H54 (cell line): ENCODE results near the gene CTPS2.
"Not testable (repeated sequence)": the region's sequence is repeated elsewhere in the genome, so short reads cannot be mapped to it uniquely, and the experiment has no call there.

Experiments
- DNase-seq: peaks from one replicate; pipeline ENCODE4 v3.0.0; 2011; ENCODE audit warnings: low spot score, mixed read lengths; ENCODE audit not compliant: insufficient read length
- FAIRE-seq: peaks from 3 replicates; lab custom pipeline; 2011; peaks lifted over from hg19 to GRCh38; lab: Jason Lieb, UNC
- POLR2A ChIP-seq: IDR thresholded peaks from 2 replicates; pipeline ENCODE4 v1.6.1; 2011; ENCODE audit warnings: low read depth, mild to moderate bottlenecking, low read length

The CTPS2 gene

GRCh38 chrX:16654093-16654492 lies 58.4 kb downstream of the CTPS2 start:
- DNase-seq = no peak
- TF ChIP-seq POLR2A = no peak
- FAIRE-seq = no peak

GRCh38 chrX:16653424-16653823 lies 59.0 kb downstream of the CTPS2 start:
- FAIRE-seq (no peak), DNase-seq (no peak)
- no peak for TF ChIP-seq POLR2A

DNA sequence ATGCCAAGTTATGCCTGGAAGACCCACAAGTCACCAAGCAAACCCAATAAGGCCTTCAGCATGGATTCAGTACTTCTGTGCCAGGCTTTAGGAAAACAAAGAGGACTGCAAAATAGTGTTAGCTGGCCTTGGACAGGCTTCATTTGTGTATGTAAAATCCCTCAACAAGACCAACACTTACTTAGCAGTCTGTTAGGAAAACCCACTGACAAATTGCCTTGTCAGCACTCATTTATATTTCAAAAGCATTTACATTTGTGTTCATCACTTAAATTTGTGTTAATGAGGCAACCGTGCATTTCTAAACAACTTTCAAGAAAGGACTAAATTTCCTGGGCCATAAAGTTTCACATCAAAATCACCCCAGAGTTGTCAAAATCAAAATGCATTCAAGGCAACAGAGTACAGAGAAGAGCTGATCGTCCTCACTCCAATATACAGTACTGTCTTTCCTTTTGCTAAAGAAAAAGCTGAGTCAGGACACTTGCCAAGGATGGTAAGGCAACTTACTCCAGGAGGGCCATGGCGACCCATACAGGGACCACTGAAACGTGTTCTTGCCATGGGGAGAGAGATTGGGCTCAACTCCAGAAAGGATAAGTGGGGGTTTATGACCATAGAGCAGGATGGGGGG lies 61.0 kb downstream of the CTPS2 start:
- DNase-seq (no peak), FAIRE-seq (no peak)
- no peak for TF ChIP-seq POLR2A

DNA sequence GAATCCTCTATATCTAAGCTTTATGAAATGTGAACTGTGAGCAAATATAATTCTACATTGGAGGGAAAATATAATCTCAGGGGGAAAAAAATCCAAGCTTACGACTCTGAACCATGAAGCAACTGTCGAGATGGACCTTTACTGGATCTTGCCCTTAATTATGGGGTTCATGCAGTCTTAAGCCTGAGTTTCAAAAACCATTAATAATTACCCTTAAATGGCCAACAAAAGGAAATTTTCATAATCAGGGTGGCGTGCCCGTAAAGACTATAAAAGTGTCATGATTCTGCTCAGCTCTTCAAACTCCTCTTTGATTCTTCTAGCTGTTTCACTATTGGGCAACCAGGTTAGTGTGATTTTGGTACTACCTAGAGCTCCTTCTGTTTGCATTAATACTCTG lies 62.6 kb downstream of the CTPS2 start, which contains the start of gene S100G:
TSS of gene S100G (plus strand) at position 301 of the 400 bp plus-strand sequence. CDS start 849 bp downstream, outside the sequence.
- DNase-seq = no peak
- no peak for FAIRE-seq
- TF ChIP-seq POLR2A = no peak

DNA sequence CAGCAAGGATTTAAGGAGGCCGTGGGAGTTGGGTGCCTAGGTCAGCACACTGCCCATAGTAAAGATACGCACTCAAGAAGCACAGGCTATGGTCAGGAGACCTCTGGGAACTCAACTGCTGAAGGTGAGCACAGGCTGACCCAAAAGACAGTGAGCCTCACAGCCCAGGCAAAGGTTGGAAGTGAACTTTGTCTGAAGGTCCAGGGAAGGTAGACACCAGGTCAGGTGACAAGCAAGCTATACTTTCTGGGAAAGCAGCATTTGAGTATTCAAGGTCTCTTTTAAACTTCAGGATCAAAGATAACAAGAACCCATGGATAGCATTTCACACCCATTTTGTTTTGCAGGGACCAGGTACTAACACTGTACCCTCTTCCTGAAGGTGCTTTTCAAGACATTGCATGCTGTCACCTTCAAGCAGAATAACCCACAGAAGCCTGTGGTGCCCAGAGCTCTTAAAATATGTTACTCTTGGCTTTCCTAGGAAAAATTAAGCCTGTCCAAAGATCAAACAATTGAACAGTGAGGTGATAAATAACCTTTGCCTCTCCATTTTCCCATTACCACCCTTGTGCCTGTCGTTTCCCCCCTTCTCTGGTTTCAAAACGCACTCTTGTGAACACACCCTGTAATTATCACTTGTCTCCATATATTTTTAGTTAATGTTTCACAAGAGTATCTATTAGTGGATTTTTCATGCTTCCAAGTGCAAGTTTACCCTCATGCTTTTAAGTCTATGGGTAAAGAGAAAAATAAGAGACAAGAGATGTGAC lies 65.9 kb downstream of the CTPS2 start:
- FAIRE-seq = no peak

GRCh38 chrX:16643176-16643575 lies 69.3 kb downstream of the CTPS2 start:
- FAIRE-seq (no peak), DNase-seq (no peak)
- no peak for TF ChIP-seq POLR2A

More for the DNA sequence above, 65.9 kb downstream of the CTPS2 start:
- no peak for DNase-seq
- TF ChIP-seq POLR2A = no peak

GRCh38 chrX:16640823-16641222 lies 71.6 kb downstream of the CTPS2 start:
- no peak for TF ChIP-seq POLR2A
- FAIRE-seq (no peak), DNase-seq (no peak)

DNA sequence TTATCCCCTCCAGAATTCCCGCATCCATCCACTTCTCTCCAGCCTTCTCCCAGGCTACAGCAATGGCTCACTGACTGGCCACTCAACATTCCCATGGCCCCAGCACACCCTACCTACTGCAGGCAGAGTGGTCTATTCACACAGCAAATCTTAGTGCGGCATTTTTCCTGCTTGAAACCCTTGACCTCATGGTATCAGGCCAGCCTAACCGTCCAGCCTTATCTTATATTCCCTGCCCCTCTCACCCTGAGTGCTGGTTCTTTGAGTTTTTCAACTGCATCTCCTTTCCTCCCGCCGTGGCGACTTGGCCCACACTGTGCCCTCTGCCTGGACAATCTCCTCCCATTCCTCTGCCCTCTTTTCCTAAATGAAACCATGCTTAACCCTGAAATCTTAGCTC lies 72.5 kb downstream of the CTPS2 start:
- DNase-seq (no peak), FAIRE-seq (no peak)
- no peak for TF ChIP-seq POLR2A

- FAIRE-seq = no peak
- no peak for TF ChIP-seq POLR2A
- no peak for DNase-seq
Observed at GRCh38 chrX:16638533-16638932, 73.9 kb downstream of the CTPS2 start.

- FAIRE-seq = no peak
- TF ChIP-seq POLR2A = no peak
- DNase-seq = no peak
Observed at GRCh38 chrX:16635596-16635995, 76.9 kb downstream of the CTPS2 start.

- DNase-seq (no peak), FAIRE-seq (no peak)
- no peak for TF ChIP-seq POLR2A
Observed at GRCh38 chrX:16635040-16635439, 77.4 kb downstream of the CTPS2 start.

GRCh38 chrX:16633754-16634153 lies 78.7 kb downstream of the CTPS2 start:
- FAIRE-seq = no peak
- no peak for DNase-seq
- TF ChIP-seq POLR2A = no peak

DNA sequence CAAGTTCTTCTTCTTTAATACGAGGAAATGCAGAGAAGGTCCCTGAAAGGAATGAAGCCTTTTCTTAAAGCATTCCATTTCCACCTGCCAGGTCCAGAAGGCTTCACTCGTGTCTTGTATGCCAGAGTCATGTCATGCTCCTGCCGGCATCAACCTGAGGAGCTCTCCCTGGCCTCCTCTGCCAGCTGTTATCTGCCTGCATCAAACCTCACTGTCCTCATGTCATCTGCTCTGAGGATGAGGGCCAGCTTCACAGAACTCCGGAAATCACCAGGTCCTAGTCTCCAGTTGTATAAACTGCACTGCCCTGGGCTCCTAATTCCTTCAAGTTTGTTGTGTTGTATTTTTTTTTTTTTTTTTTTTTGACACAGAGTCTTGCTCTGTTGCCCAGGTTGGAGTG lies 82.6 kb downstream of the CTPS2 start:
- DNase-seq = no peak
- no peak for TF ChIP-seq POLR2A
- FAIRE-seq = no peak

DNA sequence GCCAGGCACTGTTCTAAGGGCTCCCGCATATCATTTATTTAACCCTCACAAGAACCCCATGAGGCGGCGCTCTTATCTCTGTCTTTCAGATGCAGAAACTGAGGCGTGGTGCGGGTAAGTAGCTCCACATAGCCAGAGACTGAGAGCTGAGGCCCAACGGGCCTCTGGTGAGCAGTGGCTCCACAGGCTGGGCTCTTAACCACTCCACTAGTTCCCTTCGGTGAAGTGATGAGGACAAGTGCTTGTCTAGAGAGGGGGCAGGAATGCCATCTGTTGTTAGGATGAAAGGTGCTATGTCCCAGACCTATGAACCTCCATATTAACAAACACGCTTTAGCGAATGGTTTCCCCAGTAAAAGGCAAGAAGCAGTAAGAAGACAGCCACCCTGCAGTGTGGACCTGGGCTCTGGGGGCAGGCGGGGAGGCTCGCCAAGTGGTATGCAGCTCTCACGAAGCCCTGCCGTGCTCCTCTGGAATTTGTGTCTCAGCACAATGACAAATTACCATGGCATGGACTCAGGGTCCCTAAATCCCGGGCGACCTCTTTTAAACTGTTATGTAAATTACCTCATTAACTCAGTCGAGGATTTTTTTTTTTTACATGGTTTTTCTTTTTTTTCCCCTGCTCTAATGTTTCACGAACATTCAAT lies 83.4 kb downstream of the CTPS2 start:
- no peak for TF ChIP-seq POLR2A
- no peak for DNase-seq
- FAIRE-seq = no peak

GRCh38 chrX:16628511-16628910 lies 84.0 kb downstream of the CTPS2 start:
- not testable (repeated sequence) for DNase-seq, FAIRE-seq
